Panc1 (cell line): ENCODE measurements around the gene SERAC1.

Source experiments
- POLR2AphosphoS5 ChIP-seq: IDR thresholded peaks from 2 replicates; pipeline ENCODE4 v1.6.1; 2012; ENCODE audit warnings: mild to moderate bottlenecking, low read depth, low read length, moderate library complexity
- TF ChIP-seq, protein P1 (sequence below): fragments of 450-650 bp; IDR thresholded peaks from 2 replicates; pipeline ENCODE4 v1.5.1; 2017; ENCODE audit warnings: mild to moderate bottlenecking
- TF ChIP-seq, protein P2 (sequence below), 2 experiments: IDR thresholded peaks; 2 replicates each; pipeline ENCODE4 v1.6.1; 2011 to 2012; ENCODE audit warnings: low read depth in 2 of 2, control low read depth in 1 of 2, low read length in 1 of 2, mild to moderate bottlenecking in 1 of 2, moderate library complexity in 1 of 2; ENCODE audit not compliant: insufficient read depth in 1 of 2

DNA sequence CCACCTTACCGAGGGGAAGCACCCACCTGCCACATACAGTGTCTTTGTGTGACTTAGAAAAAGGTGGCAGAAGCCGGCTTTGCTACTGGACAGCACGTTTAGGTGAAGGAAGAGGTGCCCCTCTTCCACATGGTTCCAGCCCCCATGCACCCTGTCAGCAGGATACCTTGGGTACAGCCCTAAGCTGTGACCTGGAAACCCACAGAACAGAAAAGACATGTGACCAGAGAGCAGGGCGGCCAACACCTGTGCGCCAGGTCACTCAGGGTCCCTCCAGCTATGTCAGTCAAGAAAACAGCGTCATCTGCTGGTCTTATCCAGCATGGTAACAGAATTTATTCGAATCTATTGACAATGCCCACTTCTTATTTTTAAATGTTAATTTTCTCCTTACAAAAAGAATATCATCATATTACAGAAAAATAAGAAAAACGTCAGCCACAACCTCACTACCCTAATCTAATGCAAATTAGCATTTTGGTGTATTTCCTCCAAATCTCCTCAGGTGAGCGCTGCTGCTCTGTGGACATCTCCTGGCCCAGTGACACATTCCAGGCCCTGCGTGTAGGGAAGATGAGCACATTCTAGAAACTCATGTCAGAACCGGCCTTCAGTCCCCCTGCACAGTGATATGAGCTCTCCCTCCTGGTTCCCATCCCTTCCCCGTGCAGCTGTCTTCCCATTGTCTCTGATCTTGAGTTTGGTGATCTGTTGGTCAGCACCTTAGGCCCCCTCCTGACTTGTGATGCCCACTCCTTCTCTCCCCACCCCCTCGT, 37.3 kb upstream of the SERAC1 start:
- no peak for TF ChIP-seq POLR2AphosphoS5
- TF ChIP-seq, protein P1, sequence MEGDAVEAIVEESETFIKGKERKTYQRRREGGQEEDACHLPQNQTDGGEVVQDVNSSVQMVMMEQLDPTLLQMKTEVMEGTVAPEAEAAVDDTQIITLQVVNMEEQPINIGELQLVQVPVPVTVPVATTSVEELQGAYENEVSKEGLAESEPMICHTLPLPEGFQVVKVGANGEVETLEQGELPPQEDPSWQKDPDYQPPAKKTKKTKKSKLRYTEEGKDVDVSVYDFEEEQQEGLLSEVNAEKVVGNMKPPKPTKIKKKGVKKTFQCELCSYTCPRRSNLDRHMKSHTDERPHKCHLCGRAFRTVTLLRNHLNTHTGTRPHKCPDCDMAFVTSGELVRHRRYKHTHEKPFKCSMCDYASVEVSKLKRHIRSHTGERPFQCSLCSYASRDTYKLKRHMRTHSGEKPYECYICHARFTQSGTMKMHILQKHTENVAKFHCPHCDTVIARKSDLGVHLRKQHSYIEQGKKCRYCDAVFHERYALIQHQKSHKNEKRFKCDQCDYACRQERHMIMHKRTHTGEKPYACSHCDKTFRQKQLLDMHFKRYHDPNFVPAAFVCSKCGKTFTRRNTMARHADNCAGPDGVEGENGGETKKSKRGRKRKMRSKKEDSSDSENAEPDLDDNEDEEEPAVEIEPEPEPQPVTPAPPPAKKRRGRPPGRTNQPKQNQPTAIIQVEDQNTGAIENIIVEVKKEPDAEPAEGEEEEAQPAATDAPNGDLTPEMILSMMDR: peak; percentile 68
- TF ChIP-seq, protein P2, sequence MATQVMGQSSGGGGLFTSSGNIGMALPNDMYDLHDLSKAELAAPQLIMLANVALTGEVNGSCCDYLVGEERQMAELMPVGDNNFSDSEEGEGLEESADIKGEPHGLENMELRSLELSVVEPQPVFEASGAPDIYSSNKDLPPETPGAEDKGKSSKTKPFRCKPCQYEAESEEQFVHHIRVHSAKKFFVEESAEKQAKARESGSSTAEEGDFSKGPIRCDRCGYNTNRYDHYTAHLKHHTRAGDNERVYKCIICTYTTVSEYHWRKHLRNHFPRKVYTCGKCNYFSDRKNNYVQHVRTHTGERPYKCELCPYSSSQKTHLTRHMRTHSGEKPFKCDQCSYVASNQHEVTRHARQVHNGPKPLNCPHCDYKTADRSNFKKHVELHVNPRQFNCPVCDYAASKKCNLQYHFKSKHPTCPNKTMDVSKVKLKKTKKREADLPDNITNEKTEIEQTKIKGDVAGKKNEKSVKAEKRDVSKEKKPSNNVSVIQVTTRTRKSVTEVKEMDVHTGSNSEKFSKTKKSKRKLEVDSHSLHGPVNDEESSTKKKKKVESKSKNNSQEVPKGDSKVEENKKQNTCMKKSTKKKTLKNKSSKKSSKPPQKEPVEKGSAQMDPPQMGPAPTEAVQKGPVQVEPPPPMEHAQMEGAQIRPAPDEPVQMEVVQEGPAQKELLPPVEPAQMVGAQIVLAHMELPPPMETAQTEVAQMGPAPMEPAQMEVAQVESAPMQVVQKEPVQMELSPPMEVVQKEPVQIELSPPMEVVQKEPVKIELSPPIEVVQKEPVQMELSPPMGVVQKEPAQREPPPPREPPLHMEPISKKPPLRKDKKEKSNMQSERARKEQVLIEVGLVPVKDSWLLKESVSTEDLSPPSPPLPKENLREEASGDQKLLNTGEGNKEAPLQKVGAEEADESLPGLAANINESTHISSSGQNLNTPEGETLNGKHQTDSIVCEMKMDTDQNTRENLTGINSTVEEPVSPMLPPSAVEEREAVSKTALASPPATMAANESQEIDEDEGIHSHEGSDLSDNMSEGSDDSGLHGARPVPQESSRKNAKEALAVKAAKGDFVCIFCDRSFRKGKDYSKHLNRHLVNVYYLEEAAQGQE (IDR thresholded peaks at IDR 0.05; ENCODE audit: insufficient read depth in 1 of 2, low read depth in 2 of 2, low read length in 1 of 2): no peak
